ENCODE results near the gene BEST1.

- TF ChIP-seq CTCF (IDR thresholded peaks at IDR 0.05), result no peak
- TF ChIP-seq SIN3A (IDR thresholded peaks at IDR 0.05; ENCODE audit: borderline replicate concordance, insufficient read depth, low read depth, low read length), result no peak
Measured at GRCh38 chr11:61976420-61976800, 26.3 kb downstream of the BEST1 start.
